GM12891 (cell line): Measurements from ENCODE around the gene ZNF135.

Experiments
- POLR2A ChIP-seq: IDR thresholded peaks from 2 replicates; pipeline ENCODE4 v1.6.1; 2011; ENCODE audit warnings: low read depth, low read length, control low read depth
- POLR2AphosphoS5 ChIP-seq: IDR thresholded peaks from 2 replicates; pipeline ENCODE4 v1.6.1; 2011; ENCODE audit warnings: low read depth, low read length, control low read depth
- POU2F2 ChIP-seq: IDR thresholded peaks from 2 replicates; pipeline ENCODE4 v1.6.1; 2011; ENCODE audit warnings: low read depth, mild to moderate bottlenecking, control low read depth, low read length, moderate library complexity
- TAF1 ChIP-seq: IDR thresholded peaks from 2 replicates; pipeline ENCODE4 v1.6.1; 2011; ENCODE audit warnings: low read depth, low read length, control low read depth

GRCh38 chr19:58009301-58009665, 49.8 kb upstream of the ZNF135 start:
- TF ChIP-seq POLR2AphosphoS5 (no peak), POLR2A (no peak), TAF1 (no peak), POU2F2 (no peak)
